ENCODE data around the gene RGS7.
"Not testable (repeated sequence)": the region's sequence is repeated elsewhere in the genome, so short reads cannot be mapped to it uniquely, and the experiment has no call there.

Gene RGS7

DNA sequence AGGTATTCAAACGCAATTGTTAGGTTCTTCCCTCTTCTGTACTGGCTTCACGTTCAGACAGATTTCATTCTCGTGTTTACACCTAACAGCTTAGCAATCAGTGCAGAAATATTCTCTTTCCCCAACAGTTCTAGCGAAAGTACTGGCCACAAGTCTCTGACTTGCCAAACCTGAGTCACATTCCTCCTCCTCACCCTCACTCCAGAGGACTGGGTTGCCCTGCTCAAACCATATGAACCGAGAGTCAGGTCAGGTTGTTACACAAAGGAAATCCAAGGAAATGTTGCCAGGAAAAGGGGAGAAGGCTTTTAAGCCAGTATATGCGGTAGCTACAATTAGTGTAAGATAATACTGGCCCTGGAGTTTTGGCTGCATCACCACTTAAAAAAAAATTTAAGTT, 282.5 kb downstream of the RGS7 start:
- DNase-seq: no peak

DNA sequence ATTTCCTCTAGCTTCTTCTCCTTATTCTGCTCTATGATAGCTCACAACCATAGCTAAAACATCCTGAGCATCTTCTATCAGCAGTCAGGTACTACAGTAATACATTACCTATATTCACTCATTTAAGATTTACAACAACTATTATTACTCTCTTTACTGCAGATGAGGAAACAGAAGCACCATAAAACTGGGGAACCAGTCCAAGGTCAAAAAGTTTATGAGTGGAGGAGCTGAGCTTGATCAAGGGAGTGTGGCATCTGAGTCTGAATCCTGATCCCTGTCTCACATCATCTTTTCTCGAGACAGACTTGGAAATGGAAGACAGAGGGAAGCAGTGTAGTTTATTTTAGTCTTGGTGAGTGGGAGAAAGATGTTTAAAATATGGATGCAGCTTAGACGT, 288.6 kb downstream of the RGS7 start:
- no peak for DNase-seq

DNA sequence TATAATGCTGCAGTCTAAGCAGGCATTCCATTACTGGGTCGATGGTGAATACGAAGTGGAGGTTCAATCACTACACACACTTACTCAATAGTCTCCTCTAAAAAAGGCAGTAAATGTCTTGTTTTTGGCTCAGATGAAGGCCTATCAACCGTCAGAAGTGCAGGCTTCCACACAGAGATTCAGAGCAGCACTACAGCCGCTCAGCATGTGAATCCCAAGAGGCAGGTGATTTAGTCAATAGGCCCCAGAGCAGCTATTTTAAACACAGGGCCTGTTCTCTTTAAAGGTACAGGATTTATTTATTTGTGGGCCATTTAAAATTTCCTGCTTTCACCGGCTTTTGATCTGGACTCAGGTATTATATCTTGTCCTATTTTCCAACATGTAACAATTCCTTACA, 293.7 kb downstream of the RGS7 start:
- peak; percentile 21 for DNase-seq

DNA sequence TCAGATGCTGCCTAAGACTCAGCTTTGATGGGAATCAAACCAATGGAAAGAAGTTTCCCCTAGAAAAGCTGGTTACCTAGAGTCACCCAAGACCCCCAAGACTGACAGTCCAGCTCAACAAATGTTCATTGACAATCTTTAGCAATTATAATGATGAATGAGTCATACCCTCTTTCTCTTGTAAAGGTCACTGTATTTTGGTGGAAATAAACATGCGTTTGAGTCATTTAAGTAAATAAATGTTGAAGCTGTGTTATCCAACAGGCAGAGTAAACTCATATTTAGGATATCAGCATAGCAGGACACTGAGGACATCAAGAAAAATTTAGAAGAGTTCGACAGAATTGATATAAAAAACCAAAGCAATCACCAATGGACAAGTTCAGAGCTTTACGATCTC, 295.9 kb downstream of the RGS7 start:
- DNase-seq: no peak

DNA sequence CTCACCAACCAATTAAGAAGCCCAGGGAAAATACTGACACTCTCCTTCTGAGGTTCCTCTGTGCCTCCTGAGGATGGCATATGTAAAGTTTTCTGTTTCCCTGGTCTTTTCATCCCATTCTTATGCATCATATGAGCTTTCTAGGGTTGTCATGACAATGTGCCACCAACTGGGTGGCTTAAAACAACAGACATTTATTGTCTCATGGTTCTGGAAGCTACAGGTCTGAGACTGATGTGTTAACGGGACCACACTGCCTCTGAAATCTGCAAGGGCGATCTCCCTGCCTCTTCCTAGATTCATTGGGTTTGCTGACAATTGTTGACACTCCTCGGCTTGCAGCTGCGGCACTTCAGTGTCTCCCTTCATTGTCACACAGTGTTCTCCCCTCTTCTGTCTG, 308.4 kb downstream of the RGS7 start:
- no peak for DNase-seq

DNA sequence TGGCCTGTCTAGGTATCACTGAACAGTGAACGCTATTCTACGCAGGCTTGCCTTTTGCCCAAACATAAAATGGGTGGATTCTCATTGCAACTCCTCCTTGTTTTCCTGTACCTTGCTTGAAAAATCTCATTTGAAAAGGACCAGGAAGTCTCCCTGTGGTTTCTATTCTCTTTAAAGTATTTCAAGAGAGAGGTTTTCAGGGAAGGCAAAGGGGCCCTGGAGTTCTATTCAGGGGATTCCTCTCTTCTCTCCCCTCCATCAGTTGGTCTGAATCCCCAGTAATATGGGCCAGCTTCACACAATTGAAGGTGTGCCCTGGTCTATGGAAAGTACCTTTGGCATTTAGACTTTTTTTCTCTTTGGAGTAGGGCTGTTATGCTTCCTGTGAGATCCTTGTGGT, 311.3 kb downstream of the RGS7 start:
- DNase-seq: no peak

DNA sequence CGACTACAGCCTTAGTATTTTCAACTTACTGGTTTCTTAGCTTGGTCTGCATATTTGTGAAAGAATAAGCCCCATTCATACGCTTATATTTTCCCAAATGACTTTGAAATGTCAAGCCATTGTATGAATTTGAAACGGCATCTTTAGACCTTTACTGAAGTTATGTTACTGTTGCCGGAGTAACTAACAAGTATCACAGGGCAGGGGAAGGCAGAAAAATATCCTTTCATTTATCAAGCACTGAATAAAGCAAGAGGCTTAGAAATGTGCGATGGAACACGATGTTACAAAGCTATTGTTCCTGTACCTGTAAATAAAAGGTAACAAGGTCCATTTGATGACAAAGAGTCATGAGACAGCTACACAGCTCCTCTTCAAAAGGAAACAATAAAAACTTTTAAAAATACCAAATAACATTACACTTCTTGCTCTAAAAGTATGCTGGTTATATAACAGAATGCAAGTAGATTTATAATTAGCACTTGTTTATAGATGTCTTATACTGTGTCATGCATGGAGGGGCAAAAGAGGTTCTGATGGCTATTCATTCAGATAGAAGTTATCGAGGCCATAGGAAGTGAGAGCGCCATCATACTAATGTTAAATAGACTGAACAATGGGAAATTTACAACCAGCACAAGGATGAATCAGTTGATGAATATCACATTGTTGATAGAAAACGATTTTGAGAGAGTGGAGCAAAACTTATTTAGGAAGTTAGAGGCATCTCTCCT, 322.6 kb downstream of the RGS7 start:
- DNase-seq: no peak

DNA sequence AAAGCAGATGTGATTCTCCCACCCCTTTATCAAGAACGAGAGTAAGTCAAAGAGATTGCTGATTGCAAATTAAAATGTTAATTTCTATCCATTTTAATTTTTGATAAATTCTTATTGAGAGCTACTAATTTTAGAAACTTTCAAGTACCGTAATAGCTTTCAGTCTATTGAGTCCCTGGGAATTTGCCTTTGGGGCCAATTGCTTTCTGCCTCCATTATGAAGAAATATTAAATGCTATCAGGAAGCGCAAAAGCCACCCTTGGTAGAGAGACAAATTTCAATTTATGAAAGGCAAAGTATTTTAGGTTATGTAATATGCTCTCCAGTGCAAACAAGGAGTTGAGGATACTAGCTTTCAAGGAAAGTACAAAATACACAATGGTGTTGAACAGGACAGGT, 332.2 kb downstream of the RGS7 start:
- no peak for DNase-seq

DNA sequence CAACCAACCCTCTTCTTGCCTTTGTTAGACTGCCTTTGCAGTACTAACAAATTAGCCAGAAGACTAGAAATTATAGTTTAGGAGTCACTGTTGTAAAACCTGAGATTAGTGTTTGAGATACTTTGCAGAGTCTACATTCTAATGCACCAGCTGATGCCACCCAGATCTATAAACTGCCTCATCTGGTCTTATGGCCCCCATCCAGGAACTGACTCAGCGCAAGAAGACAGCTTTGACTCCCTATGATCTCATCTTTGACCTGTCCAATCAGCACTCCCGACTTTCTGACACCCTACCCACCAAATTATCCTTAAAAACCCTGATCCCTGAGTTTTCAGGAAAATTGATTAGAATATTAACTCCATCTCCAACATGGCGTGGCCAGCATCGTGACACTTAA, 334.6 kb downstream of the RGS7 start:
- no peak for DNase-seq

DNA sequence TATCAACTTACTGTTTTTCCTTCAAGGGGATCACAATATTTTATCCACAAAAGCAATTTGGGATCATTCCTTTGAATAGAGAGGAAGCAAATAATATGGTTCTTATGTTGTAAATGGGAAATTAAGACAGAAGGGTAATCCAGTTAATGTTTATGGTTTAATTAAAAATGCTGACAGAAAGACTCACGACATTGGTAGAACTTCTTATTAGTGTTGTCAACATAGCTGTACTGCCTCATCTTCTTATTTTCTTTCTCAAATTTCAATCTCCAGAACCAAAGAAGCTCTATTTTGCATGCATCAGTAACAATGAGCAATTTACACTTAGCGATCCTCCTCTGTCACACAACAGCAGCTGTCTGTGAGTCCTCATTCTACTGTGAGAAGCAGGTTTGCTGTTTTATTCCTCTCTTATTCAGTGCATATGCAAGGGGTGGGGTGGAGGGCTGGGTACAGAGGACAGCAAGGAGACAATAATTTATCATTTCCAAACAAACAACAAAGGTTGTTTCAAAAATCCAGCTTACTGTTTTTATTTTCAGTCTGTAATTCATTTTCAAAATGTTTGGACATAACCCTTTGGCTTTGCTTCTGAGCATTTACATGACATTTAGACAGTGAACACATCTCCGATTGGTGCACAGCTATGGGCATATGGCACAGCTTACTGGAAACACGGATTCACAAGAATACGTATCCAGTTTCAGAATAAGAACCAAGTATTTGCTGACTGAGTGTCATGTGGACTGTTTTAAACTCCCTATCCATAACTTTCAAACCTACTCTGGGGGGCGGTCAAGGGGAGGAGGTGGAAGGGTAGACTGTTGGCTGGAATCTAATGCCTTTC, 335.9 kb downstream of the RGS7 start:
- no peak for DNase-seq

DNA sequence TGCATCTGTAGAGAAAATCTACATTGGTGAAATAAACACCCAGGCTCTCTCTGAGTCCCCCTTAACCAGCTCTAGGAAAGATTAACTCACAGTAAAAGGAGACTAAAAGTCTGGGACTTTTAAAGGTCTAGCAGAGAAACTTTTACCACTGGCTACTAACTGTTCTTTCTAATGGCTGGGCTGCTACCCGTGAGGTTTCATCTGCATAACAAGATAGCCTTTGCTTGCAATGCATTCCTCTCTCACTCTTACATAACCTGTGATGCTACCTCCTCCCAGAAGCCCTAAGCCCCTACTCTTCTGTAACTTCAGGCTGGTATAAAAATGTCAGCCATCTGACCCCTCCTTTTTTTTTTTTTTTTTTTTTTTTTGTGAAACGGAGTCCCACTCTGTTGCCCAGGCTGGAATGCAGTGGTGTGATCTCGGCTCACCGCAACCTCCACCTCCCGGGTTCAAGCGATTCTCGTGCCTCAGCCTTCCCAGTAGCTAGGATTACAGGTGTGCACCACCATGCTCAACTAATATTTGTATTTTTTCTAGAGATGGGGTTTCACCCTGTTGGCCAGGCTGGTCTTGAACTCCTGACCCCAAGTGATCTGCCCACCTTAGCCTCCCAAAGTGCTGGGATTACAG, 344.2 kb downstream of the RGS7 start:
- no peak for DNase-seq

DNA sequence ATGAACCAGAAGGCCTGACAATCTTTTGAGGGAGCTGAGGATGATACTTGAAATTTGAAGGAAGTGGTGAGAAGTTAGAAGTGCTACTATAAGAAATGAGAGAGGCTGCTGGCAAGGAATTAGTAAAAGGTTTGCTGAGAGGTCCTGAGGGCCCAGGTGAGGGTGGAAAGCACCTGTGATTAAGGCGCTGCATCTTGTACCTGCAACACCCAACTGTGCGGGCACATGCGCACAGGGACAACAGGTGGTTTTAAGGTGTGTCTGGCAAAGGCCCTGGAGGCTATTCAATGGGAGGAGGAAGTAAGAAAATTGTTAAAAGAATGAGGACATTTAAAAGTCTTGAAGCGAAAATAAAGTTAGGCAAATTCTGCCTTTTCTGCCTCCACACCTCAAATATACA, 349.3 kb downstream of the RGS7 start:
- no peak for DNase-seq

DNA sequence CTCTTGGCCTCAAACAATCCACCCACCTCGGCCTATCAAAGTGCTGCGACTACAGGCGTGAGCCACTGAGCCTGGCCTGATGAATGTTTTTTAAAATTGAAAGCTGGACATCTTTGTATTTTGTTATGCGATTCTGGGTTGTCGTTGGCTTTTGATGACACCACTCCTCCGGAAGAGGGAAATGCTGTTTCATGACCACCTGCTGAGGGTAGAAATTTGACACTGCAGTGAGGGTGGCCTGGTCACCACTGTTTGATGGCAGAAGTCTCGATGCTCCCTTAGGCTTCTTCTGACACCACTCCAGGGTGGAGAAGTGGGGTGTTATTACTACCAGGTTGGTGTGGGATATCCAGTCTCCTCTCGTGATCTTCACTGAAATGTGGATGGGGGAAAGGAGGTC, 357.2 kb downstream of the RGS7 start:
- no peak for DNase-seq

DNA sequence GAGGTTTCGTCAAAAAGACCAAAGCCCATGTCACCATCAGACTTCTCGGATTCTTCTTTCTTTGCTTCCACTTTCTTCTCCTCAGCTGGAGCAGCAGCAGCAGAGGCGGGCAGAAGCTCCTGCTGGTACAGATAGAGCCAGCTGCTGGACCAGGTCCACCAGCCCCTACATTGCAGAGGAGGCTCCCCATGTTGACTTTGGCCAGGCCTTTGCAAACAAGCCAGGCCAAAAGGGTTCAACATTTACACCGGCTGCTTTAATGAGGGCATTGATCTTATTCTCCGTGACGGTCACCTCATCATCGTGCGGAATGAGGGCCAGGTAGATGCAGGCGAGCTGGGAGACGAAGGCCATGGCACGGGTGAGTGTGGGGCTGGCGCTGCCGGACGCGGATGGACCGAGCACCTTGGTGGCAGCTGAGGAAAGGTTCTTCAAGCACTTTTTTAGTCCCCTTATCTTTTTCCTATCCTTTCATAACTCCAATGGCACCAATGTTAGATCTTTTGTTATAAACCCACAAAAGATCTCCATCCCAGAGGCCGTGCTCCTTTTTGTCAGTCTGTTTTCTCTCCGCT, 358.5 kb downstream of the RGS7 start:
- DNase-seq: no peak

DNA sequence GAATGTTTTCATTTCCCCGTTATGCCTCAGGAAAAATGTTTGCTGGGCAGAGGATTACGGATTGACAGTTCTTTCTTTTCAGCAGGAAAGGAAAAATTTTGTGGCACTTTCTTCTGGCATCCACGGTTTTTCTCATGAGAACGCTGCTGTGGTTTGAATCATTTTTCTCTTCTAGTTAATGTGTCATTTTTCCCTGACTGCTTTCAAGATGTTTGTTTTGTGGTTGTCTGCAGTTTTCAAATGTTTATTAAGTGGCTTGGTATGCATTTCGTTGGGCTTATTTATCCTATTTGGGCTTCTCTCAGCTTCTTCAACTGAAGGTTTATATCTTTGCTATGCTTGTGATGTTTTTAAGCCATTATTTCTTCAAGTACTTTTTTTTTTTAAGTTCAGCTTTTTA, 359.0 kb downstream of the RGS7 start:
- DNase-seq: no peak

DNA sequence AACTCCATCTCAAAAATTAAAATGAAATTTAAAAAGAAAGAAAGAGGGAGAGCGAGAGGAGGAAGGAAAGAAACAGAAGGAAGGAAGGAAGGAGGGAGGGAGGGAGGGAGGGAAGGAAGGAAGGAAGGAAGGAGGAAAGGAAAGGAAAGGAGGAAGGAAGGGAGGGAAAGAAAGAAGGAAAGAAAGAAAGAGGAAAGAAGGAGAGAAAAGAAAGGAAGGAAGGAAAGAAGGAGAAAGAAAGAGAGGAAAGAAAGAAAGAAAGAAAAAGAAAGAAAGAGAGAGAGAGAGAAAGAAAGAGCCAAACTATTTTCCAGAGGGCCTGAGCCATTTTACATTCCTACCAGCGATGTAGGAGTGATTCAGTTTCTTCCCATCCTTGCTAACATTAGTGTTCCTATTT, 364.0 kb downstream of the RGS7 start:
- DNase-seq: no peak

DNA sequence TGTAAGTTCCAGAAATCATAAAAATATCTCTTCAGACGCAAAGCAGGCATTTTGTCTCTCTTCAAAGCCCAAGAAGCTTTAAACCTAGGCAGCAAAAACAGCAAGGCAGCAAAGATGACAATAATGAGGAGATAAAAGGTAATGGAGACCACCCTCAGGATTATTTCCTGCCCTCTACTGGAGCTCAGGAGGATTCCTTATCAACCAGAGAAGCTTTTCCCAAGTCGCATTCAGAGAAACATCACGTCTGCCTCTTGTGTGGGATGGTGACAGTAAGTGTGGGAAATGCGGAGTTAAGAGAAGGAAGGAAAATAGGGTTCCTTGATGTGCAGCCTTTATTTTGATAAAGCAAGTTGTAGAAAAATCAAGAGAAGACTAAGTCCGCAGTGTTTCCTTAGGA, 365.8 kb downstream of the RGS7 start:
- no peak for DNase-seq

DNA sequence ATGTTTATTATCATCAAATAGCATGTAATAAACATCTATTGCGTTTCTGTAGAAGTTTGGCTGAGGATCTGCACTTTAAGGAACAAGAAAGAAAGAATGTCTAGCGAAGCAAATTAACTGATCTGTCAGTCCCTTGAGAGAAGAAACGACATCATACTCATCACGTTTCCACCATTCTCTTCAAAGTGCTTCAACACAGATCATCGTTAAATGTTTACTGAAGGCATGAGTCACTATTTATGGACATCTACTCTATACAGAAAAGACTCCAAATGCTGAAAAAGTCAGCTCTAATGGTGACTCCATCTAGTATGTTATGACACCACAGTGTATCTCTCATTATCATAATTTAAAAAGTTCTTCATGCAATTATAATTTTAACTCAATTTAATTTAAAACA, 369.1 kb downstream of the RGS7 start:
- DNase-seq: no peak

DNA sequence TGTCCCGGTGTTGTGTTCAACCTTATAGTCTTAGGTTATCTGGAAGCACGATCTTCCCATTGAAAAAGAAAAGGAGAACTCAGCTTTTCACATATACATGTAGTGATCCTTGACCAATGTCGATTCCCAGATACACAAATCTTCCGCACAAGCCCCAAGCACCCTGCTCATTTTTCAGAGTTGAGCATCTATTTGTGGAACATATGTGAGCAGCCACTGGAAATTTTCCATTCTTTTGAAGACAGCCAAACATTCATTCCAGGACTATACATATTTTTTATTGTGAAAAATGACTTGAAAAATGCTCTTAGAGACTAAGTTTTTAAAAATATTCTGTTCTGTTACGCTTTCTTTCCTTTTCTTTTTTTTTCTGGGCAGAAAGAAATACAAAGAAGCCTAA, 371.9 kb downstream of the RGS7 start:
- no peak for DNase-seq

DNA sequence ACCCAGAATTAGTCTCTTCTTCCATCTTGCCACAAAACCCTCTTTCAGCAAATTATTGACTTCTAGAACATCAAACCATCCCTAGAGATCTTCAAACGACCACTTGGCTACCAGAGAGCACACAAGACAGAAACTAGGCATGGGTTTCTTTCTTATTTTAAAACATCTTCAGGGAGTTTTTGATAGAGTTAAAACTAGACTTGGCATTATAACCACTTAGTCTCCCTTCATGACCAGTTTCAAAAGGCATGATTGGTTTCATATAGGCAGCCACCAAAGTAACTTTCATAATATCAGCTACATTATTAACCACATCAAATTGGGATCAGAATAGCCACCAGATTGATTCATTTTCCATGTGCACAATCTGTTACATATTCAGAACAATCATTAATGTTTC, 376.7 kb downstream of the RGS7 start:
- no peak for DNase-seq

DNA sequence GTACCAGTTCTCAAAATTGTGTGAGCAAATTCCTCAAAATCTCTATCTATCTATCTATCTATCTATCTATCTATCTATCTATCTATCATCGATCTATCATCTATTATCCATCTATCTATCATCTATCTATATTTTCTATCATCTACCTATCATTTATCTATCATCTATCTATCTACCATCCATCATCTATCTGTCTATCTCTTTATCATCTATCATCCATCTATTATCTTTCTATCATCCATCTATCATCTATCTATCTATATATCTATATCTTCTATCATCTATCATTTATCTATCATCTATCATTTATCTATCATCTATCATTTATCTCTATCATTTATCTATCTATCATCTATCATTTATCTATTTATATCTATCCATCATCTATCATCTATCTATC, 380.3 kb downstream of the RGS7 start:
- no peak for DNase-seq

DNA sequence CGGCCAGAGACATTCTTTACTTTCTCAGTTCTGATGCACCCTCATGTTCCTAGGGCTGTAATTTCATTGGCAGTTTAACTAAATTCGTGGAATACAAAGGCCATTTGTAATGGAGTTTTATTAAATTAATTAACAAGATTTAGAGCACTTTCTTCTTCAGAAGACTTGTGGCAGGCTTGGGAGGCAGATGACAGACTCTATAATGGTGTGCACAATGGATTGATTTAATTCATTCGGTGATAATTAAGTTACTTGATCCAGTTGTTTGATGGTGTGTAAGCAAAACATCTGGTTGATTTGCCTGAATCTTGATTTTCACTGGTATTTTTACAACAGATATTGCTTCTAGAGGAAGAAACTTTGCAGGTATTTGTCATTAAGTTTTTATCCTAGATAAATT, 383.1 kb downstream of the RGS7 start:
- DNase-seq: no peak

DNA sequence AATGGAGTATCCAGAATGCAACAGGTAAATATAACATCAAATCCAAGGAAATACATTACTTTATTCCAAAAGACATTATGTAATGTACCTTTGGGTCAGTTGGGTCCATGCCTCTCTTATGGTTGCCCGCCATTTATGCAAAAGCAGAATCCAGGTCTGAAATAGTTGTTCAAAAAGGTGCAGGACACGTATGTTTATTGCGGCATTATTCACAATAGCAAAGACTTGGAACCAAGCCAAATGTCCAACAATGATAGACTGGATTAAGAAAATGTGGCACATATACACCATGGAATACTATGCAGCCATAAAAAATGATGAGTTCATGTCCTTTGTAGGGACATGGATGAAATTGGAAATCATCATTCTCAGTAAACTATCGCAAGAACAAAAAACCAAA, 384.9 kb downstream of the RGS7 start:
- DNase-seq: not testable (repeated sequence)

DNA sequence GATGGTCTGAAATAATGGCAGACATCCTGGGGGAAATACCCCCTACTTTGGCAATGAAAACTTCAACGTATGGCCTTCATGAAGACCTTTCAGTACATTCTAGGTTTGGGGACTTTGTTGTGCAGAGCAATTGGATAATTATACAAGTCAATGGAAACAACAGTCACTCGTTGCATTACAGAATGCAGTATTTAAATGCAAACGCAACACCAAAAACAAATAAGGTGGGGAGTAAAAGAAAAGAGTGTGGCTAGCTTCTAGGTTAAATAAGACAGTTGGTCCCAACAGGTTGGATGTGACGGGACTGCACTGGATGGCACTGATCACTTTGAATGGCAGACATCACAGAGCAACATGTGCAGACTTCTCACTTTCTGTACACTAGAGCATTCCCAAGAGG, 386.8 kb downstream of the RGS7 start:
- no peak for DNase-seq
